Measurements from ENCODE around the gene SCN5A.

SCN5A gene

GRCh38 chr3:38649500-38650247 lies at the start of gene SCN5A:
TSS of gene SCN5A (minus strand) at chr3:38649687. CDS start at chr3:38633307, 16,380 bp downstream.
- DNase-seq, result peak; percentile 46

- no peak for DNase-seq
Measured at GRCh38 chr3:38698760-38699159, 49.3 kb upstream of the SCN5A start.

DNA sequence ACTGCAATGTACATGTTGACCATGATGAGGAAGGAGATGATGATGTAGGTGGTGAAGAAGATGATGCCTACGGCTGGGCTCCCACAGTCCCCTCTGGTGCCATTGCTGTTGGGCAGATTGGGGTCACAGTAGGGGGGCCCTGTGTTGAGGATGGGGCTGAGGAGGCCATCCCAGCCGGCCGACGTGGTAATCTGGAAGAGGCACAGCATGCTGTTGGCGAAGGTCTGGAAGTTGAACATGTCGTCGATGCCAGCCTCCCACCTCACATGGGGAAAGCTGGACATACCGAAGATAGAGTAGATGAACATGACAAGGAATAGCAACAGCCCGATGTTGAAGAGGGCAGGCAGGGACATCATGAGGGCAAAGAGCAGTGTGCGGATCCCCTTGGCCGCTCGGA lies 48.6 kb upstream of the SCN5A start:
- DNase-seq, result no peak

DNA sequence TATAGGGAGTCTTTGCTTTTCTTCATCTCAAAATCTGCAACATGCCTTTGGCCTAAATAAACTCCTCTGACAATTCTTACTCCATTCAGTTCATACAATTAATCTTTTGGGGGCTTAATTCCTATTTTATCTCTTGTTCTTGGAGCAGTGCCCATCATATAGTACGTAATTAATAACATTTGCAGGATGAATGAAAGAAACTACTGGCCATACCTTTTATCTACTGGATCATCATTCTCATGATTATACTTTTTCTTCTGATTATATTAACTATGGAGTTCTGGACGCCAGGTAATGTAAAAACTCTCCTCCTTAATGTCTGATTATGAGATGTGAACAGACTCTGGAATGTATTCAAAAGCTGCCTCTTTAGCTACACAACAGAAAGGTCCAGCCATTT lies 46.5 kb upstream of the SCN5A start:
- no peak for DNase-seq

GRCh38 chr3:38690185-38690584 lies 40.7 kb upstream of the SCN5A start:
- DNase-seq, result no peak

- no peak for DNase-seq
Measured at GRCh38 chr3:38689774-38690173, 40.3 kb upstream of the SCN5A start.

GRCh38 chr3:38689346-38689745 lies 39.9 kb upstream of the SCN5A start:
- DNase-seq, result no peak

DNA sequence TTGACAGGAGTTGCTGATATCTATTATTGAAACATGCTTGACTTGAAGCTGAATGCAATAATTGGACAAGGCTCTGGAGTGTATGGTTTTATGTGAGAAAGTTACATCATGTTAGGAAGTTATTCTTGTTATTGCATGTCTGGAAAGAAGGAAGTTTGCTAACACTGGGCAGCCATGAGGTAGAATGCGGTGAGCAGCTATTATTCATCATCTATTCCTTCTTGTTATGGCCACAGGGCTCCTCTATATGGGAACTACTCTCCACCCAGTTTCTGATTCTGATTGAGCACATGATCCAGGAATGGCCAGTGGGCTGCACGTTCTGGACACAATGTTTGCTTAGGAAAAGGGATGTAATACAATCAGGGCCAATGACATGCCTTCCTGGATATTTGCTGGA lies 37.8 kb upstream of the SCN5A start:
- no peak for DNase-seq

DNA sequence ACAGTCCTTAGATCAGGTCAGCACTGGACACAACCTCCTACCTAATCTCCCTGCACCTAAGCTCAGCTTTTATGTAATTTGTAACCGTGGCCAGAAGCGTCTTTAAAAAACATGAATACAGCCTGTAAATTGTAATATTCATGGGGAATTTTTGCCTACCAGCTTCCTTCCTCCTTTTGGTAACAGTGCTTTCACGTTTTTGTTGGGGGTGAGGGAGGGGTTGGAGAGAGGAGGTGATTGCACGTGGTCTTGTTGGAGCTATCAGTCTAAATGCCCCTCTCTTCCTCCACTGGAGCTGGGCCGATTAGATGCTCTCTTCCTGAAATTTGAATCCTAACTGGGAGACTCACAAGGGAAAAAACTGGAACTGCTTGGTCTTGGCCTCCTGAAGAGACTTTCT lies 35.1 kb upstream of the SCN5A start:
- DNase-seq, result no peak

GRCh38 chr3:38669668-38670067 lies 20.2 kb upstream of the SCN5A start:
- no peak for DNase-seq

GRCh38 chr3:38662544-38662943 lies 13.1 kb upstream of the SCN5A start:
- no peak for DNase-seq

- DNase-seq, result no peak
Measured at GRCh38 chr3:38658841-38659240, 9.4 kb upstream of the SCN5A start.

DNA sequence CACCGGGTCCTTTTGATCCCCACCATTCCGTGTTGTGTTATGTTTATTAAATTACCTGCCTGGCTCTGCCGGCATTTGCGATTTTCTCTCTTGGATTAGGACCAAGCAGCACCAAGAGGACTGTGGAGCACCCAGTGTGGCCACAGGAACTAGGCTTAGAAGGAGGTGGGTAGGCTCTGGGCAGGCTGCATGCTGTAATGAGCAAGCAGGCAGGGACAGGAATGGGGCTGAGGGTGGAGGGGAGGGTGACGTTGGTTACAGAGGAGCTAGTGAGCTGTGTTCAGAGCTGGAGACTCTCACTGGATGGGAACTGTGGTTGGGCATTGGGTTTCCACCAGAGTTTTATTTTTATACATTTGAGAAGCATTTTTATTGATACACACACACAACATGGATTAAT lies 7.9 kb upstream of the SCN5A start:
- no peak for DNase-seq

GRCh38 chr3:38655708-38656300 lies 6.3 kb upstream of the SCN5A start:
- DNase-seq, result no peak

GRCh38 chr3:38653685-38654537 lies 4.4 kb upstream of the SCN5A start:
- DNase-seq, result no peak

DNA sequence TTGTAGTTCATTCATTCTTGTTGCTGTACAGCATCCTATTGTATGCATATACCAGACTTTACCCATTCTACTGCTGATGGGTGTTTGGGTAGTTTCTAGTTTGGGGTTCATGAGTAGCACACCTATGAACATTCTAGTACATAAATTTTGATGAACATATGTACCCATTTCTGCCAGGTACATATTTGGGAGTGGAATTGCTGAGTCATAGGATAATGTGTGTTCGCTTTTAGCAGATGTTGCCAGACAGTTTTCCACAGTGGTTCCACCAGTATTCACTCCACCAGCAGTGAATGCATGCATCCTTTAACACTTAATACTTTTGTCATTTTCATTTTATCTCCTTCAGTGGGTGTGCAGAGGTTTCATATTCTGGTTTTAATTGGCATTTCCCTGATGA lies 3.4 kb upstream of the SCN5A start:
- no peak for DNase-seq

GRCh38 chr3:38651153-38651789 lies 1.8 kb upstream of the SCN5A start:
- peak; percentile 70 for DNase-seq

GRCh38 chr3:38650248-38650951 lies 913 bp upstream of the SCN5A start:
- no peak for DNase-seq

- no peak for DNase-seq
Measured at GRCh38 chr3:38648659-38649499, 608 bp downstream of the SCN5A start.

DNA sequence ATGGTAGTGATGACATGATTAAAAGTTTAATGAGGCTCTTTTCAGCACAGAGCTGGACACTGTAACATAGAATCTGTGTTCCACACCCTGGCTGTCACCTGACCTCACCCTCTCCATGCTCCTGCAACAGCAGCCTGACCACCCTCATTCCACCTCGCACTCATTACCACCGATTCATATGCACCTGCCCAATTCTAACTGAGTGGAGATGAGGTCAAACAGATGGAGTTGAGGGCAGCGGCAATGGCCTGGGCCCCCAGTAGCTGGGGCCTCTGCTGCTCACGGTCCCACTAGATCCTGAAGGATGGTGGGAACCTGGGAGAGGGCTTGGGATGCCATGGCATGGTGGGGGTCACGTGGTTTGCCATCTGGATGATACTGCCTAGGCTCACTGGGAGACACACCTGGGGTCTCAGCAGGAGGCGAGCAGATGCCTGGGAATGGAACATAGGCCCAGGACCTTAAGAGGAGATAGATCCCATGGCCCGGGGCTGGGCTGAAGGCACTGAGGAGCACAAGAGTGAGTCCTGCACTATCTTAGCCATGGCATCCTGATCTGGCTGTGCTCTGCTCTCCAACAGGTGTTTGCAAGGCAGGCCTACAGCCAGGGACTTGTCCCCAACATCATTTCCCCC lies 1.3 kb downstream of the SCN5A start:
- no peak for DNase-seq

Measured in stimulated activated CD4-positive, alpha-beta T cell treated with anti-CD3 and anti-CD28 coated beads, Interleukin-1b, Interleukin-23, amount 100 ng/mL, for 48 hours (primary cell).